ENCODE results near the gene TCF15.

The TCF15 gene

DNA sequence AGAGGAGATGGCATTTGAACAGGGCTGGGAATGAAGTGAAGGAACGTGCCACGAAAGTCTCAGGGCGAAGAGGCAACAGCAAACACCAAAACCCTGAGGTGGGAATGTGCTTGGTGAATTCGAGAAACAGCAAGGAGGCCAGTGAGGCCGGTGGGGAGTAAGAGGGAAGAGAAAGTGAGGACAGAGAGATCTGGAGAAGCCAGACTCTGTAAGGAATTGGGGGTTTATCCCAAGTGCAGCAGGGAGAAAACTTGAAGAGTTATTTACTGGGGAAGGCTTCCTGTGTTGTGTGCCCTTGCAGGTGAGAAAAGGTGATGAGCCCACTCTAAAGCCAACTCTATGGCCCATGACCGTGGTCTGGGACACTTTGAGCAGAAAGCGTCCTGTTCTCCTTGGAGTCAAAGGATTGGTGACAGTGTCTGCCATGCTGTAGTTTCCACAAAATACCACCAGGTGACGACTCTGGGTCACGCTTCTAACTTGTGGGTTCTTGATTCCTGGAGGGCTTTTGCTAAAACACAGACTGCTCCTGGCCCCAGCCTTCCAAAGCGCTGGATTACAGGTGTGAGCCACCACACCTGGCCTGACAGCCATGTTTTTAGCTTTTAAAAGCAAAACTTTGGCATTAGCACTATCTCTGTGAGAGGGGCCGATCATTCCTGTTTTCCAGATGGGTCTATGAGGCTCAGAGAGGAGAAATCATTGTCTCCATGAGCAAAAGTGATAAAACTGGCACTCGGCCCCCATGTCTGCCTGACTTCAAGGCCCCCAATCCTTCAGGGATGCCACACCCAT lies 48.5 kb downstream of the TCF15 start:
- Histone ChIP-seq H3K9ac (ENCODE audit: low read depth, low read length) (no peak overlapping the region), H3K4me3 (ENCODE audit: low read depth, low read length) (no peak overlapping the region), H3K27ac (ENCODE audit: low read depth, low read length) (no peak overlapping the region), H3K36me3 (ENCODE audit: control insufficient read depth, insufficient read depth, low read length) (no peaks in the 10 kb centered on the region), H3K27me3 (ENCODE audit: control insufficient read depth, insufficient read depth, low read length) (no peaks in the 10 kb centered on the region), H3K4me1 (ENCODE audit: control insufficient read depth, insufficient read depth, low read length) (no peaks in the 10 kb centered on the region), H3K9me3 (ENCODE audit: control insufficient read depth, insufficient read depth, low read length) (no peaks in the 10 kb centered on the region)

DNA sequence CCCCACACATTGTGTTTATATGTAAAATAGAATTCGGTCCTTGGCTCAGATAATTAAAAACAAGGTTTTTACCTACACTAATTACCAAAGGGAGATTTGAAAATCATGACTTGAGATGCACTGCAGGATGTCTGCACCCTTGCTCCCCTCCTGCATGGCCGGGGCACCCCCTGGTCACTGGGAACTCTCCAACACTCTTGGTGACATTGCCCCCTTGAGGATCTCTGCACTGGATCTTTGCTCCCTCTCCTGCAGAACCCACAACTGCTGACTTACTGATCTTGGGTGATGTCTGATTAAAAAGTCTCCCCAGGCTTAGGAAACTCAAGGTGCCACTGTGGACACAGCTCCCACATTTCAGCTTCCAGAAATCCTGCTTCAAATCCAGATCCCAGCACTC lies 49.4 kb downstream of the TCF15 start:
- Histone ChIP-seq H3K9ac (ENCODE audit: low read depth, low read length) (no peak overlapping the region), H3K27ac (ENCODE audit: low read depth, low read length) (no peak overlapping the region), H3K36me3 (ENCODE audit: control insufficient read depth, insufficient read depth, low read length) (no peaks in the 10 kb centered on the region), H3K4me1 (ENCODE audit: control insufficient read depth, insufficient read depth, low read length) (no peaks in the 10 kb centered on the region), H3K27me3 (ENCODE audit: control insufficient read depth, insufficient read depth, low read length) (no peaks in the 10 kb centered on the region), H3K4me3 (ENCODE audit: low read depth, low read length) (no peak overlapping the region), H3K9me3 (ENCODE audit: control insufficient read depth, insufficient read depth, low read length) (no peaks in the 10 kb centered on the region)

DNA sequence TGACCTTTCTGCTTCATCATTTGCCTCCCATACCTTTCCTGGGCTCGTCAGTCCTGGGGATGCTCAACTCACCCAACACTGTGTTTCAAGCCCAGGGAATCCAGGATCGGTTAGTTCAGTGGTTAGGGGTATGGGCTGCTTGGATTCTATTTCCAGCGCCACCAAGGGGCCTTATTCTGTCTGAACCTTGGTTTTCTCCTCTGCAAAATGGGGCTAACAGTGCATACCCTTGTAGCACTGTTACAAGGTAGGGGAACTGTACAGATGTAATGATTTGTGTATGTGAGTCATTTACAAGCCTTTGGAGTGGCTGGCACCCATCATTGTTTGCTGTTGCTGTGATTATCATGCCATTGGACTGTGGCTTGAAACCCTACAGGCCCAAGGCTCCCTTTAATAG lies 52.0 kb downstream of the TCF15 start:
- no peaks in the 10 kb centered on the region for H3K9me3 ChIP-seq (ENCODE audit: control insufficient read depth, insufficient read depth, low read length)
- no peaks in the 10 kb centered on the region for H3K27me3 ChIP-seq (ENCODE audit: control insufficient read depth, insufficient read depth, low read length)
- no peaks in the 10 kb centered on the region for H3K36me3 ChIP-seq (ENCODE audit: control insufficient read depth, insufficient read depth, low read length)
- H3K27ac ChIP-seq (ENCODE audit: low read depth, low read length) = no peak overlapping the region
- no peak overlapping the region for H3K4me3 ChIP-seq (ENCODE audit: low read depth, low read length)
- H3K4me1 ChIP-seq (ENCODE audit: control insufficient read depth, insufficient read depth, low read length) = no peaks in the 10 kb centered on the region
- H3K9ac ChIP-seq (ENCODE audit: low read depth, low read length) = no peak overlapping the region

GRCh38 chr20:556984-557383 lies 53.1 kb downstream of the TCF15 start:
- Histone ChIP-seq H3K9ac (ENCODE audit: low read depth, low read length) (no peak overlapping the region), H3K4me3 (ENCODE audit: low read depth, low read length) (no peak overlapping the region), H3K27me3 (ENCODE audit: control insufficient read depth, insufficient read depth, low read length) (no peaks in the 10 kb centered on the region)

GRCh38 chr20:555976-556385 lies 54.1 kb downstream of the TCF15 start:
- Histone ChIP-seq H3K27me3 (ENCODE audit: control insufficient read depth, insufficient read depth, low read length) (no peaks in the 10 kb centered on the region), H3K4me1 (ENCODE audit: control insufficient read depth, insufficient read depth, low read length) (no peaks in the 10 kb centered on the region), H3K36me3 (ENCODE audit: control insufficient read depth, insufficient read depth, low read length) (no peaks in the 10 kb centered on the region), H3K4me3 (ENCODE audit: low read depth, low read length) (no peak overlapping the region), H3K27ac (ENCODE audit: low read depth, low read length) (no peak overlapping the region), H3K9me3 (ENCODE audit: control insufficient read depth, insufficient read depth, low read length) (no peaks in the 10 kb centered on the region), H3K9ac (ENCODE audit: low read depth, low read length) (no peak overlapping the region)

More at GRCh38 chr20:556984-557383, 53.1 kb downstream of the TCF15 start:
- Histone ChIP-seq H3K27ac (ENCODE audit: low read depth, low read length) (no peak overlapping the region), H3K4me1 (ENCODE audit: control insufficient read depth, insufficient read depth, low read length) (no peaks in the 10 kb centered on the region), H3K36me3 (ENCODE audit: control insufficient read depth, insufficient read depth, low read length) (no peaks in the 10 kb centered on the region), H3K9me3 (ENCODE audit: control insufficient read depth, insufficient read depth, low read length) (no peaks in the 10 kb centered on the region)
